ENCODE data around the gene CTSF. TPM values are rescaled to one million over a fixed set of nuclear protein-coding genes. Genes with fewer than 3 reads are reported as not detected.

CTSF gene
- total and polyA plus RNA-seq, 2 of the 13 experiments (the other 11 are each of a cell fraction or from before 2014, with no cell fraction given), result not detected

GRCh38 chr11:66542362-66542761 is 26.0 kb downstream of the CTSF start (continued):
- TF ChIP-seq NONO (IDR thresholded peaks at IDR 0.05) (no peak), NONO (CRISPR knock-in tag; conservative IDR thresholded peaks at IDR 0.05) (no peak), ARID4A (CRISPR knock-in tag; IDR thresholded peaks at IDR 0.05; ENCODE audit: borderline replicate concordance) (no peak), RXRB (CRISPR knock-in tag; IDR thresholded peaks at IDR 0.05; ENCODE audit: borderline replicate concordance) (no peak), LBX2 (CRISPR knock-in tag; IDR thresholded peaks at IDR 0.05; ENCODE audit: borderline replicate concordance) (no peak), KDM1A (CRISPR knock-in tag; IDR thresholded peaks at IDR 0.05) (no peak), NR3C1 (CRISPR knock-in tag; IDR thresholded peaks at IDR 0.05) (no peak), GMEB1 (CRISPR knock-in tag; IDR thresholded peaks at IDR 0.05; ENCODE audit: borderline replicate concordance) (no peak), ZNF512 (CRISPR knock-in tag; IDR thresholded peaks at IDR 0.05) (no peak), HOXD1 (CRISPR knock-in tag; IDR thresholded peaks at IDR 0.05) (no peak)
